H9 (cell line): ENCODE results near the gene MTARC1. TPM values are rescaled to one million over a fixed set of nuclear protein-coding genes. Genes with fewer than 3 reads are reported as not detected.
A peak's percentile ranks its signal among the peaks of the same experiment; 100 is the strongest.

Experiments
- DNase-seq: peaks from one replicate; pipeline ENCODE4 v3.0.0-alpha.2; 2017
- H2AFZ ChIP-seq: one replicate; pipeline ENCODE4 v1.6.1; 2013; ENCODE audit warnings: mild to moderate bottlenecking, low read length, control low read depth, moderate library complexity
- H2AK5ac ChIP-seq: 2 replicates; pipeline ENCODE4 v1.6.1; 2013; ENCODE audit warnings: low read length, control low read depth, mixed read lengths; ENCODE audit not compliant: insufficient read length
- H2BK120ac ChIP-seq: one replicate; pipeline ENCODE4 v1.6.1; 2013; ENCODE audit warnings: low read depth, mild to moderate bottlenecking, low read length, control low read depth, inconsistent platforms; ENCODE audit not compliant: poor library complexity, severe bottlenecking
- H2BK12ac ChIP-seq: 2 replicates; pipeline ENCODE4 v1.6.1; 2013; ENCODE audit warnings: low read length, control low read depth, mixed read lengths, low read depth; ENCODE audit not compliant: insufficient read length
- H2BK15ac ChIP-seq: 2 replicates; pipeline ENCODE4 v1.6.1; 2013; ENCODE audit warnings: low read depth, low read length, control low read depth
- H2BK20ac ChIP-seq: one replicate; pipeline ENCODE4 v1.6.1; 2013; ENCODE audit warnings: low read depth, mild to moderate bottlenecking, low read length, control low read depth, inconsistent platforms; ENCODE audit not compliant: poor library complexity, severe bottlenecking
- H2BK5ac ChIP-seq: 2 replicates; pipeline ENCODE4 v1.6.1; 2013; ENCODE audit warnings: low read length, control low read depth, mixed read lengths; ENCODE audit not compliant: insufficient read length
- H3K14ac ChIP-seq: 2 replicates; pipeline ENCODE4 v1.6.1; 2013; ENCODE audit warnings: low read length, control low read depth; ENCODE audit not compliant: insufficient read depth
- H3K18ac ChIP-seq: 2 replicates; pipeline ENCODE4 v1.6.1; 2013; ENCODE audit warnings: low read depth, mild to moderate bottlenecking, mixed read lengths, low read length, control low read depth; ENCODE audit not compliant: insufficient read length
- H3K23ac ChIP-seq: 2 replicates; pipeline ENCODE4 v1.6.1; 2013; ENCODE audit warnings: low read length, control low read depth, mixed read lengths, low read depth; ENCODE audit not compliant: insufficient read length
- H3K23me2 ChIP-seq: 2 replicates; pipeline ENCODE4 v1.6.1; 2013; ENCODE audit warnings: low read depth, mild to moderate bottlenecking, mixed read lengths, low read length, control low read depth; ENCODE audit not compliant: insufficient read length, poor library complexity, severe bottlenecking
- H3K27ac ChIP-seq: 2 replicates; pipeline ENCODE4 v1.5.1; 2013; ENCODE audit warnings: low read length, control low read depth, mixed read lengths, low read depth; ENCODE audit not compliant: insufficient read length
- H3K27me3 ChIP-seq: 2 replicates; pipeline ENCODE4 v1.6.1; 2013; ENCODE audit warnings: low read length, control low read depth, inconsistent platforms; ENCODE audit not compliant: insufficient read depth
- H3K4ac ChIP-seq: 2 replicates; pipeline ENCODE4 v1.6.1; 2013; ENCODE audit warnings: low read depth, mild to moderate bottlenecking, control low read depth, inconsistent platforms, low read length, moderate library complexity
- H3K4me1 ChIP-seq: 2 replicates; pipeline ENCODE4 v1.6.1; 2013; ENCODE audit warnings: low read length, control low read depth, inconsistent platforms; ENCODE audit not compliant: insufficient read depth
- H3K4me2 ChIP-seq: 2 replicates; pipeline ENCODE4 v1.6.1; 2013; ENCODE audit warnings: low read length, control low read depth, mixed read lengths; ENCODE audit not compliant: insufficient read length, insufficient read depth
- H3K56ac ChIP-seq: 2 replicates; pipeline ENCODE4 v1.6.1; 2013; ENCODE audit warnings: low read depth, mild to moderate bottlenecking, mixed read lengths, low read length, control low read depth; ENCODE audit not compliant: insufficient read length
- H3K79me1 ChIP-seq: 2 replicates; pipeline ENCODE4 v1.6.1; 2013; ENCODE audit warnings: low read depth, mild to moderate bottlenecking, moderate library complexity, low read length, control low read depth, inconsistent platforms; ENCODE audit not compliant: insufficient read depth, poor library complexity, severe bottlenecking
- H3K79me2 ChIP-seq: 2 replicates; pipeline ENCODE4 v1.6.1; 2013; ENCODE audit warnings: low read length, control low read depth, inconsistent platforms; ENCODE audit not compliant: insufficient read depth
- H3K9ac ChIP-seq: 2 replicates; pipeline ENCODE4 v1.6.1; 2013; ENCODE audit warnings: low read length, control low read depth, mixed read lengths; ENCODE audit not compliant: insufficient read length; ENCODE audit errors: extremely low read depth
- H3K9me3 ChIP-seq: one replicate; pipeline ENCODE4 v1.6.1; 2013; ENCODE audit warnings: low read depth, low read length, inconsistent platforms; ENCODE audit not compliant: control insufficient read depth
- H3T11ph ChIP-seq: one replicate; pipeline ENCODE4 v1.6.1; 2013; ENCODE audit warnings: mild to moderate bottlenecking, low read length, control low read depth, inconsistent platforms
- H4K20me1 ChIP-seq: one replicate; pipeline ENCODE4 v1.6.1; 2013; ENCODE audit not compliant: control insufficient read depth, insufficient read length, insufficient read depth
- H4K5ac ChIP-seq: 2 replicates; pipeline ENCODE4 v1.6.1; 2013; ENCODE audit warnings: low read depth, mild to moderate bottlenecking, mixed read lengths, low read length, control low read depth; ENCODE audit not compliant: insufficient read length
- H4K8ac ChIP-seq: replicated peaks from 2 replicates; pipeline ENCODE4 v1.6.1; 2013; ENCODE audit warnings: low read length, control low read depth, mixed read lengths, low read depth; ENCODE audit not compliant: insufficient read length
- H4K91ac ChIP-seq: 2 replicates; pipeline ENCODE4 v1.6.1; 2013; ENCODE audit warnings: low read depth, mild to moderate bottlenecking, moderate library complexity, mixed read lengths, low read length, control low read depth; ENCODE audit not compliant: insufficient read length
- H3K27ac Mint-ChIP-seq, 3 experiments: 2 replicates in 2 of 3; 3 replicates in 1 of 3; pipeline ENCODE4 v1.8.0; 2020 to 2021; ENCODE audit warnings: mixed read lengths in 3 of 3, mild to moderate bottlenecking in 1 of 3, moderate library complexity in 1 of 3
- H3K27me3 Mint-ChIP-seq: 2 replicates; pipeline ENCODE4 v1.8.0; 2021; ENCODE audit warnings: low read depth, mild to moderate bottlenecking, moderate library complexity, mixed read lengths
- H3K36me3 Mint-ChIP-seq, 3 experiments: 2 replicates in 2 of 3; 3 replicates in 1 of 3; pipeline ENCODE4 v1.8.0; 2020 to 2021; ENCODE audit warnings: low read depth in 3 of 3, mixed read lengths in 3 of 3; ENCODE audit not compliant: insufficient read depth in 1 of 3
- H3K4me1 Mint-ChIP-seq, 2 experiments: 2 replicates each; pipeline ENCODE4 v1.8.0; 2020; ENCODE audit warnings: mixed read lengths in 2 of 2
- H3K4me3 Mint-ChIP-seq, 2 experiments: 2 replicates in 1 of 2; 3 replicates in 1 of 2; pipeline ENCODE4 v1.8.0; 2020 to 2021; ENCODE audit warnings: mild to moderate bottlenecking in 2 of 2, mixed read lengths in 2 of 2, moderate library complexity in 1 of 2
- H3K9me3 Mint-ChIP-seq, 2 experiments: 2 replicates in 1 of 2; 3 replicates in 1 of 2; pipeline ENCODE4 v1.8.0; 2020; ENCODE audit warnings: mild to moderate bottlenecking in 2 of 2, mixed read lengths in 2 of 2, moderate library complexity in 1 of 2
- CTCF ChIP-seq: fragments of 200-600 bp; sonication (generic); conservative IDR thresholded peaks from 3 replicates; pipeline ENCODE4 v1.8.0; 2021; ENCODE audit warnings: antibody characterized with exemption, mild to moderate bottlenecking
- WGBS: extraction: QIAGEN DNeasy Blood & Tissue Kit; methylation state at CpG from one replicate; pipeline ENCODE4 v1.1.7; 2013; ENCODE audit warnings: missing lambda C conversion rate, low lambda C conversion rate, mixed read lengths; ENCODE audit not compliant: insufficient read length; ENCODE audit errors: extremely low coverage; 5-methylcytosine and 5-hydroxymethylcytosine counted together
- total RNA-seq: library from RNA; stranded (reverse); gene quantifications from 2 replicates; pipeline ENCODE4 v1.2.1, GENCODE V29; 2021

MTARC1 gene
- total RNA-seq, 1 experiment from 2014 or later: 33.7 TPM

GRCh38 chr1:220775240-220775853 is 11.4 kb upstream of the MTARC1 start:
- peak; percentile 92 for TF ChIP-seq CTCF
- H4K8ac ChIP-seq: no peak overlapping the region
- no peaks in the 10 kb centered on the region for H3K79me1 ChIP-seq
- H2BK15ac ChIP-seq: no peak overlapping the region
- H3K27me3 ChIP-seq: no peaks in the 10 kb centered on the region
- no peak overlapping the region for H3K23ac ChIP-seq
- Mint-ChIP-seq H3K27me3 (0 out of 2 replicates have a peak, but pooled peaks cover 2% of the 10 kb centered on the region), H3K4me3 (no peak overlapping the region), H3K4me1 (peaks cover 13 to 14% of the 10 kb centered on the region in 2 experiments; a peak in 3 of 4 replicates), H3K36me3 (peaks cover 0 to under 1% (median 0%) of the 10 kb centered on the region in 3 experiments; a peak in 4 of 7 replicates), H3K9me3 (no peaks in the 10 kb centered on the region), H3K27ac (no peak overlapping the region)
- DNase-seq: peak; percentile 54
- no peak overlapping the region for H3K18ac ChIP-seq
- no peak overlapping the region for H3K14ac ChIP-seq
- no peaks in the 10 kb centered on the region for H3K23me2 ChIP-seq
- H2AFZ ChIP-seq: no peak overlapping the region
- H3K4ac ChIP-seq: no peak overlapping the region
- H2BK5ac ChIP-seq: no peak overlapping the region
- no peak overlapping the region for H3K27ac ChIP-seq
- H3K4me1 ChIP-seq: no peaks in the 10 kb centered on the region
- no peak overlapping the region for H3T11ph ChIP-seq
- H4K20me1 ChIP-seq: no peaks in the 10 kb centered on the region
- H4K91ac ChIP-seq: no peak overlapping the region
- no peak overlapping the region for H3K4me2 ChIP-seq
- no peak overlapping the region for H4K5ac ChIP-seq
- no peak overlapping the region for H3K9ac ChIP-seq
- H2AK5ac ChIP-seq: no peak overlapping the region
- WGBS: no CpG with 5 or more reads among the region's 8 CpGs
- no peak overlapping the region for H2BK120ac ChIP-seq
- H3K79me2 ChIP-seq: no peaks in the 10 kb centered on the region
- H3K56ac ChIP-seq: no peak overlapping the region
- H2BK20ac ChIP-seq: no peak overlapping the region
- H3K9me3 ChIP-seq: no peaks in the 10 kb centered on the region
- H2BK12ac ChIP-seq: no peak overlapping the region
